Measurements from ENCODE around the gene MPZL1.

DNA sequence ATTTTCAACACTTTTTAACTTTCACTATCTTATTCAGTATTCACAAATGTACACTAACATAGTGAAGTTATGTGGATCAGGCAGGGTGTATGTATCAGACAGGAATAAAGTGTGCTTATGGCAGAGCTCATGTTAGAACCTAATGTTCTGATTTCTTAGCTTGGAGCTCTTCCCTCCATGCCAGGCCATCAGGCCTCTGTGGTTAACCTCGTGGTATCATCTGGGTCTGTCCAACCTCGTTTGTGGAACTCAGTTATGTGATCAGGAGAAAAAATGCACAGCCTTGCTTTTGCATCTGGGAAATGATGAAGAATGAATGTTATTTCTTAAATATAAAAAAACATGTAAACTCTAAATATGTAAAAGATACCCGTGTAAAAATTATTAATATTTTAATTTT, 86.9 kb downstream of the MPZL1 start:
- TF ChIP-seq CTCF (IDR thresholded peaks at IDR 0.05; ENCODE audit: low read depth, low read length, poor library complexity, severe bottlenecking) (no peak), EZH2phosphoT487 (IDR thresholded peaks at IDR 0.05; ENCODE audit: borderline replicate concordance, low read length) (no peak)

All from DOHH2 (cell line).